K562 (cell line): Measurements from ENCODE around the gene SULT6B1. TPM values are rescaled to one million over a fixed set of nuclear protein-coding genes. Genes with fewer than 3 reads are reported as not detected.

ENCODE experiments used
- ATAC-seq: fragments of 200-7000 bp; cut with Tn5 transposase; 3 replicates; pipeline ENCODE4 v1.9.1; 2020; ENCODE audit warnings: moderate library complexity
- BruUV-seq: library from RNA; stranded (reverse); fragments of 400-500 nt; replicated peaks from 2 replicates; lab custom pipeline; 2021; lab: Mats Ljungman, UMichigan
- CTCF ChIA-PET: fragments of 300-600 bp; formaldehyde crosslinking; extraction: SDS; loops from one replicate; lab custom pipeline; 2021; ENCODE audit warnings: low intra/inter-chr PET ratio; lab: Yijun Ruan, JAX
- POLR2A ChIA-PET: fragments of 300-600, 350-650 bp; sonication (Branson Sonifier 250); formaldehyde crosslinking; extraction: SDS; loops from one replicate; lab custom pipeline; 2021; ENCODE audit warnings: antibody characterized with exemption, inconsistent platforms; lab: Yijun Ruan, JAX
- DNase-seq, 4 experiments: peaks; one replicate each; pipeline versions ENCODE4 v3.0.0 to v3.0.0-alpha.2; 2011 to 2018; ENCODE audit warnings: low spot score in 3 of 4, mixed read lengths in 3 of 4; ENCODE audit errors: extremely low read depth in 1 of 4
- FAIRE-seq: peaks from 2 replicates; lab custom pipeline; 2011; peaks lifted over from hg19 to GRCh38; lab: Jason Lieb, UNC
- H2AFZ ChIP-seq: 2 replicates; pipeline ENCODE4 v1.6.0; 2011; ENCODE audit warnings: low read depth, low read length, control low read depth, inconsistent platforms
- H3K27ac ChIP-seq: fragments of 200-600 bp; 3 replicates; pipeline ENCODE4 v1.8.0; 2011; ENCODE audit warnings: low read depth, mild to moderate bottlenecking, control low read depth, inconsistent platforms, low read length, moderate library complexity, mixed read lengths; ENCODE audit errors: extremely low read depth
- H3K27me3 ChIP-seq, 2 experiments: fragments of 300-600 bp in 1 of 2; 2 replicates in 1 of 2; 3 replicates in 1 of 2; pipeline versions ENCODE4 v1.6.0 to v1.8.0; 2011; ENCODE audit warnings: inconsistent platforms in 2 of 2, low read length in 2 of 2, mild to moderate bottlenecking in 1 of 2, mixed read lengths in 1 of 2, moderate library complexity in 1 of 2; ENCODE audit not compliant: control insufficient read depth in 2 of 2, insufficient read depth in 2 of 2
- H3K36me3 ChIP-seq: fragments of 300-600 bp; 3 replicates; pipeline ENCODE4 v1.8.0; 2011; ENCODE audit warnings: mild to moderate bottlenecking, low read length, inconsistent platforms; ENCODE audit not compliant: control insufficient read depth, insufficient read depth
- H3K4me1 ChIP-seq, 2 experiments: fragments of 200-600 bp in 1 of 2; replicated peaks in 1 of 2; 2 replicates in 1 of 2; 3 replicates in 1 of 2; pipeline versions ENCODE4 v1.5.1 to v1.8.0; 2011; ENCODE audit warnings: inconsistent platforms in 2 of 2, low read length in 2 of 2, mild to moderate bottlenecking in 1 of 2, mixed read lengths in 1 of 2, moderate library complexity in 1 of 2; ENCODE audit not compliant: control insufficient read depth in 2 of 2, insufficient read depth in 2 of 2
- H3K4me2 ChIP-seq: 2 replicates; pipeline ENCODE4 v1.6.1; 2011; ENCODE audit warnings: low read length, control low read depth, inconsistent platforms, mixed read lengths; ENCODE audit not compliant: insufficient read depth
- H3K4me3 ChIP-seq: fragments of 200-600 bp; sonication (generic), shearing (Covaris generic); 2 replicates; pipeline ENCODE4 v1.5.1; 2016; ENCODE audit warnings: control low read depth, inconsistent platforms
- H3K79me2 ChIP-seq: fragments of 200-600 bp; 3 replicates; pipeline ENCODE4 v1.8.0; 2011; ENCODE audit warnings: low read length, inconsistent platforms; ENCODE audit not compliant: control insufficient read depth, insufficient read depth
- H3K9ac ChIP-seq, 2 experiments: 2 replicates each; pipeline versions ENCODE4 v1.6.0 to v1.6.1; 2011; ENCODE audit warnings: low read depth in 2 of 2, low read length in 2 of 2, control low read depth in 1 of 2, inconsistent platforms in 1 of 2, mild to moderate bottlenecking in 1 of 2, mixed read lengths in 1 of 2; ENCODE audit not compliant: insufficient read depth in 1 of 2
- H3K9me1 ChIP-seq: one replicate; pipeline ENCODE4 v1.6.0; 2011; ENCODE audit warnings: inconsistent platforms, mild to moderate bottlenecking, low read length, moderate library complexity; ENCODE audit not compliant: control insufficient read depth, insufficient read depth
- H3K9me3 ChIP-seq: replicated peaks from 2 replicates; pipeline ENCODE4 v1.5.1; 2011; ENCODE audit warnings: low read depth, low read length, inconsistent platforms; ENCODE audit not compliant: control insufficient read depth, insufficient read depth
- H4K20me1 ChIP-seq: replicated peaks from 2 replicates; pipeline ENCODE4 v1.6.1; 2011; ENCODE audit warnings: low read length, inconsistent platforms, mixed read lengths; ENCODE audit not compliant: control insufficient read depth, insufficient read depth
- BDP1 ChIP-seq: IDR thresholded peaks from 3 replicates; pipeline ENCODE4 v1.6.1; 2011; ENCODE audit not compliant: insufficient read length, insufficient read depth
- ILK ChIP-seq: fragments of 450-650 bp; IDR thresholded peaks from 2 replicates; pipeline ENCODE4 v1.6.1; 2016; ENCODE audit warnings: missing genetic modification characterization, low read depth, mild to moderate bottlenecking, missing compliant biosample characterization, moderate library complexity, borderline replicate concordance
- NCOR1 ChIP-seq: fragments of 450-650 bp; IDR thresholded peaks from 2 replicates; pipeline ENCODE4 v1.6.1; 2016; ENCODE audit warnings: mild to moderate bottlenecking, moderate library complexity
- NRF1 ChIP-seq, 2 experiments: fragments of 450-650 bp; IDR thresholded peaks in 1 of 2; conservative IDR thresholded peaks in 1 of 2; 2 replicates each; pipeline ENCODE4 v1.6.1; 2014; ENCODE audit warnings: mild to moderate bottlenecking in 2 of 2
- POLR2A ChIP-seq: fragments of 450-650 bp; conservative IDR thresholded peaks from 2 replicates; pipeline ENCODE4 v1.6.1; 2016
- RBM25 ChIP-seq: fragments of 200-400 bp; formaldehyde crosslinking; IDR thresholded peaks from 2 replicates; pipeline ENCODE4 v1.6.1; 2018; ENCODE audit warnings: low read length, low read depth, moderate library complexity; ENCODE audit not compliant: severe bottlenecking
- RNF2 ChIP-seq: sonication (generic); IDR thresholded peaks from 2 replicates; pipeline ENCODE4 v1.6.1; 2016
- TAF9B ChIP-seq: fragments of 450-650 bp; IDR thresholded peaks from 2 replicates; pipeline ENCODE4 v1.6.1; 2018; ENCODE audit warnings: mild to moderate bottlenecking; ENCODE audit not compliant: partially characterized antibody
- TBP ChIP-seq: optimal IDR thresholded peaks from 2 replicates; pipeline ENCODE3; 2011; ENCODE audit warnings: low read depth, low read length, improper control_type of control experiment
- TCF3 ChIP-seq: sonication (generic); formaldehyde crosslinking; IDR thresholded peaks from 2 replicates; pipeline ENCODE4 v1.4.0; 2020; ENCODE audit warnings: mild to moderate bottlenecking, missing genetic modification reagents
- THAP7 ChIP-seq: fragments of 250-450 bp; sonication (Bioruptor Pico); IDR thresholded peaks from 2 replicates; pipeline ENCODE4 v1.5.0; 2021
- ZFP36 ChIP-seq: fragments of 150-350 bp; IDR thresholded peaks from 2 replicates; pipeline ENCODE4 v1.6.1; 2018; ENCODE audit warnings: low read length, low read depth; ENCODE audit not compliant: partially characterized antibody
- ZFX ChIP-seq: sonication (generic); formaldehyde crosslinking; IDR thresholded peaks from 2 replicates; pipeline ENCODE4 v1.8.0; 2022; ENCODE audit warnings: mild to moderate bottlenecking, missing genetic modification reagents, moderate library complexity
- ZNF263 ChIP-seq: sonication (generic); formaldehyde crosslinking; IDR thresholded peaks from 2 replicates; pipeline ENCODE4 v1.8.0; 2022; ENCODE audit warnings: mild to moderate bottlenecking, missing genetic modification reagents, borderline replicate concordance
- ZNF280A ChIP-seq: fragments of 450-650 bp; IDR thresholded peaks from 2 replicates; pipeline ENCODE4 v1.6.1; 2018; ENCODE audit warnings: mild to moderate bottlenecking, low read depth; ENCODE audit not compliant: partially characterized antibody
- WGBS: fragments of 100-300 bp; shearing (Covaris generic); methylation state at CpG from one replicate; pipeline ENCODE4 v1.1.6; 2016; ENCODE audit warnings: low coverage, mixed read lengths; ENCODE audit not compliant: insufficient coverage; ENCODE audit errors: missing lambda C conversion rate; 5-methylcytosine and 5-hydroxymethylcytosine counted together
- in situ Hi-C: fragments of 300-500 bp; cut with MboI; formaldehyde crosslinking; loops from 4 replicates; pipeline ENCODE4 v1.15.0; 2018; ENCODE audit warnings: inconsistent platforms, mixed read lengths
- intact Hi-C: fragments of 100-400 bp; cut with micrococcal nuclease; formaldehyde crosslinking; loops from 2 replicates; pipeline ENCODE4 v1.14.2; 2022
- polyA plus RNA-seq, 8 experiments: library from polyadenylated mRNA; depleted of rRNA in 4 of 8; stranded (reverse) in 5 of 8; unstranded in 3 of 8; fragments of >200 nt; fragmentation: Nextera tagmentation in 2 of 8; fragmentation: Illumina TruSeq in 1 of 8; extraction: Ambion mirVana in 2 of 8; extraction: Trizol in 1 of 8; gene quantifications; 2 replicates each; pipeline versions ENCODE4 v1.2.1 to v1.2.3, GENCODE V29; 2011 to 2014; ENCODE audit warnings: inconsistent platforms in 1 of 8, missing spikeins in 1 of 8
- total RNA-seq, 7 experiments: library from RNA; depleted of rRNA in 6 of 7; stranded (reverse); fragments of >200 nt in 6 of 7; fragmentation: Illumina TruSeq in 2 of 7; extraction: Trizol in 2 of 7; gene quantifications; 2 replicates each; pipeline versions ENCODE4 v1.2.1 to v1.2.3, GENCODE V29; 2011 to 2021; ENCODE audit warnings: low replicate concordance in 1 of 7
- TF ChIP-seq, protein P1 (sequence below), 2 experiments: IDR thresholded peaks; 2 replicates each; pipeline ENCODE4 v1.6.1; 2011; ENCODE audit warnings: borderline replicate concordance in 1 of 2, control low read depth in 1 of 2, low read depth in 1 of 2, low read length in 1 of 2, mild to moderate bottlenecking in 1 of 2, mixed read lengths in 1 of 2, moderate library complexity in 1 of 2; ENCODE audit not compliant: insufficient read depth in 1 of 2, insufficient read length in 1 of 2, poor library complexity in 1 of 2, severe bottlenecking in 1 of 2; ENCODE audit errors: extremely low read depth in 1 of 2
- TF ChIP-seq, protein P2 (sequence below): fragments of 250-450 bp; sonication (Bioruptor Pico); IDR thresholded peaks from 2 replicates; pipeline ENCODE4 v1.5.0; 2020; ENCODE audit warnings: mild to moderate bottlenecking, borderline replicate concordance

SULT6B1 gene
- total and polyA plus RNA-seq, 9 of the 15 experiments (the other 6 are each of a cell fraction or from before 2014, with no cell fraction given), result not detected

DNA sequence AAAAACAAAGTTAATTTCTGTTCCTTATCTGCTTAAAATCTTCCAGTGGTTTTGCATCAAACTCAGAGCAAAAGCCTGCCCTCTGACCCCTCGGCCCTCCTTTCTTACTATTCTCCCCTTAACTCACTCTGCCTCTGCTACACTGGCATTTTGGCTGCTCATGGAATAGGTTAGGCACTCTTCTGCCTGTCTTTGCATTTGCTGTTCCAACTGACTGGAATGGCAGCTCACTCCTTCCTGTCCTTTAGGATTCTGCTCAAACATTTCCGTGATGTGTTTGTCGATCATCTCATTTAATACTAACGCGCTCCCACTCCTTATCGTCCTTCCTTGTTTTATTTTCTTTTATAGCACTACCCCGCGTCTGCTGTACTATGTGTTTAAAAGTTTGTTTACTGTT lies 42.1 kb upstream of the SULT6B1 start:
- no TSS peak for BruUV-seq
- in situ Hi-C loops, result loop anchor here (10.0 kb wide), 1 partner anchor 334 kb away; no protein-coding TSS in a partner anchor
- ChIA-PET CTCF (no interaction called here), POLR2A (no interaction called here)
- Histone ChIP-seq H3K27ac (peak overlapping the region; percentile 80), H3K9me1 (no peaks in the 10 kb centered on the region), H2AFZ (peak overlapping the region; percentile 85; the same call in 1 of the 2 replicates), H3K36me3 (peaks cover 55% of the 10 kb centered on the region), H3K4me1 (peaks cover 7 to 19% of the 10 kb centered on the region in 2 experiments; a peak in 4 of 5 replicates), H3K79me2 (peaks cover 93% of the 10 kb centered on the region), H4K20me1 (0 out of 2 replicates have a peak, but pooled peaks cover 8% of the 10 kb centered on the region), H3K4me3 (peak overlapping the region; percentile 68), H3K9me3 (no peaks in the 10 kb centered on the region), H3K27me3 (no peaks in the 10 kb centered on the region), H3K9ac (peak overlapping the region; percentile 86 to 94), H3K4me2 (peak overlapping the region; percentile 98)
- ATAC-seq, result peak; percentile 7; the same call in 2 of the 3 replicates
- intact Hi-C loops, result no loop called here
- no peak for FAIRE-seq
- WGBS, result 0% methylated on average over 8 of the region's 8 CpGs
- DNase-seq, result peak; percentile 15 to 25 (median 20)
- TF ChIP-seq ILK (tag) (no peak), ZFP36 (no peak), NCOR1 (0 out of 2 replicates have a peak, but pooled peaks have one; percentile 13), ZNF263 (CRISPR knock-in tag) (0 out of 2 replicates have a peak, but pooled peaks have one; percentile 2), RNF2 (no peak), TBP (no peak), TCF3 (CRISPR knock-in tag) (no peak), ZFX (CRISPR knock-in tag) (no peak), RBM25 (no peak), BDP1 (no peak), ZNF280A (no peak), POLR2A (no peak), THAP7 (CRISPR knock-in tag) (no peak), NRF1 (conservative IDR thresholded peaks at IDR 0.05 in 1 of 2, IDR thresholded peaks at IDR 0.05 in 1 of 2) (no peak), TAF9B (peak; percentile 13)
- TF ChIP-seq, protein P1, sequence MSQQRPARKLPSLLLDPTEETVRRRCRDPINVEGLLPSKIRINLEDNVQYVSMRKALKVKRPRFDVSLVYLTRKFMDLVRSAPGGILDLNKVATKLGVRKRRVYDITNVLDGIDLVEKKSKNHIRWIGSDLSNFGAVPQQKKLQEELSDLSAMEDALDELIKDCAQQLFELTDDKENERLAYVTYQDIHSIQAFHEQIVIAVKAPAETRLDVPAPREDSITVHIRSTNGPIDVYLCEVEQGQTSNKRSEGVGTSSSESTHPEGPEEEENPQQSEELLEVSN (IDR thresholded peaks at IDR 0.05; ENCODE audit: borderline replicate concordance in 1 of 2, extremely low read depth in 1 of 2, insufficient read depth in 1 of 2, insufficient read length in 1 of 2, low read depth in 1 of 2, low read length in 1 of 2, poor library complexity in 1 of 2, severe bottlenecking in 1 of 2), result no peak
- TF ChIP-seq, protein P2, sequence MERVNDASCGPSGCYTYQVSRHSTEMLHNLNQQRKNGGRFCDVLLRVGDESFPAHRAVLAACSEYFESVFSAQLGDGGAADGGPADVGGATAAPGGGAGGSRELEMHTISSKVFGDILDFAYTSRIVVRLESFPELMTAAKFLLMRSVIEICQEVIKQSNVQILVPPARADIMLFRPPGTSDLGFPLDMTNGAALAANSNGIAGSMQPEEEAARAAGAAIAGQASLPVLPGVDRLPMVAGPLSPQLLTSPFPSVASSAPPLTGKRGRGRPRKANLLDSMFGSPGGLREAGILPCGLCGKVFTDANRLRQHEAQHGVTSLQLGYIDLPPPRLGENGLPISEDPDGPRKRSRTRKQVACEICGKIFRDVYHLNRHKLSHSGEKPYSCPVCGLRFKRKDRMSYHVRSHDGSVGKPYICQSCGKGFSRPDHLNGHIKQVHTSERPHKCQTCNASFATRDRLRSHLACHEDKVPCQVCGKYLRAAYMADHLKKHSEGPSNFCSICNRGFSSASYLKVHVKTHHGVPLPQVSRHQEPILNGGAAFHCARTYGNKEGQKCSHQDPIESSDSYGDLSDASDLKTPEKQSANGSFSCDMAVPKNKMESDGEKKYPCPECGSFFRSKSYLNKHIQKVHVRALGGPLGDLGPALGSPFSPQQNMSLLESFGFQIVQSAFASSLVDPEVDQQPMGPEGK, result no peak
